HL-60 (cell line): ENCODE results near the gene RNF167.

Source experiments
- CTCF ChIP-seq: IDR thresholded peaks from one replicate; pipeline ENCODE4 v1.5.1; 2011; ENCODE audit warnings: low read length, control low read depth, inconsistent platforms; ENCODE audit not compliant: insufficient read depth
- POLR2AphosphoS5 ChIP-seq: IDR thresholded peaks from 2 replicates; pipeline ENCODE4 v1.6.1; 2012; ENCODE audit warnings: low read depth

GRCh38 chr17:4965311-4965986 lies 25.4 kb downstream of the RNF167 start:
- no peak for TF ChIP-seq POLR2AphosphoS5
- no peak for TF ChIP-seq CTCF
